Measurements from ENCODE around the gene PDE2A. TPM values are rescaled to one million over a fixed set of nuclear protein-coding genes. Genes with fewer than 3 reads are reported as not detected.

PDE2A gene
- total RNA-seq, 1 donor from 2014 or later, result 4.0 TPM

DNA sequence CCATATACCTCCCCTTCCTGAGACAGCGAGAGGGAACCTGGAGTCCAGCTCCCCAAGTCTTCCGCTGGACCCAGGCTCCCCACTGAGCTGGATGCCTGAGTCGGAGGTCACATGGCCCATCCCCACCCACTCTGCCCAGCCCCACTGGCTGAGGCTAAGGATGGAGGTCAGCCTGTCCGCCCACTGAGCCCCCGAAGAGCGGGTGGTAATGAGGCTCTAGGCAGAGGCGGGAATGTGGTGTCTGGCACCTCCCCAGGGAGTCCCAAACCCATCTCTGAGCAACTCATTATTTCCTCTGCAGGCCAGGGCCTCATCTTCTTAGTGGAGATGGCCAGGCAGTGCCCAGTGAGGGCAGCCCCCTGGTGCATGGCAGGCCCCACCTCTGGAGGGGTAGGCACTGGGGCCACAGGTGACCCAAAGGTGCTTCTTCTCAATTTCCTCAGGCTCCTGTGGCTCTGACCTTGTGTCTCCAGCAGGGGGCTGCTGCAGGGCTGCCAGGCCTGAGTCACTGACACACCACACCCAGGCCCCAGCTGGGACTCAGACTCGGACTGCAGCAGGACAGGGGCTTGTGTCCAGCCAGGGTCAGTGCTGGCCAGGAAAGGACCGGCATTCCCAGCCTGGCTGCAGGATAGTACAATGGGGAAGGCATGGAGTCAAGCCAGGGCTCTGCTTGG, 10.2 kb upstream of the PDE2A start:
- peak; percentile 43 for DNase-seq (ENCODE audit: low spot score, unreplicated experiment)
- H3K4me3 Mint-ChIP-seq (ENCODE audit: low read depth), result no peak overlapping the region
- TF ChIP-seq, protein P1, sequence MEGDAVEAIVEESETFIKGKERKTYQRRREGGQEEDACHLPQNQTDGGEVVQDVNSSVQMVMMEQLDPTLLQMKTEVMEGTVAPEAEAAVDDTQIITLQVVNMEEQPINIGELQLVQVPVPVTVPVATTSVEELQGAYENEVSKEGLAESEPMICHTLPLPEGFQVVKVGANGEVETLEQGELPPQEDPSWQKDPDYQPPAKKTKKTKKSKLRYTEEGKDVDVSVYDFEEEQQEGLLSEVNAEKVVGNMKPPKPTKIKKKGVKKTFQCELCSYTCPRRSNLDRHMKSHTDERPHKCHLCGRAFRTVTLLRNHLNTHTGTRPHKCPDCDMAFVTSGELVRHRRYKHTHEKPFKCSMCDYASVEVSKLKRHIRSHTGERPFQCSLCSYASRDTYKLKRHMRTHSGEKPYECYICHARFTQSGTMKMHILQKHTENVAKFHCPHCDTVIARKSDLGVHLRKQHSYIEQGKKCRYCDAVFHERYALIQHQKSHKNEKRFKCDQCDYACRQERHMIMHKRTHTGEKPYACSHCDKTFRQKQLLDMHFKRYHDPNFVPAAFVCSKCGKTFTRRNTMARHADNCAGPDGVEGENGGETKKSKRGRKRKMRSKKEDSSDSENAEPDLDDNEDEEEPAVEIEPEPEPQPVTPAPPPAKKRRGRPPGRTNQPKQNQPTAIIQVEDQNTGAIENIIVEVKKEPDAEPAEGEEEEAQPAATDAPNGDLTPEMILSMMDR (IDR thresholded peaks at IDR 0.05; ENCODE audit: unreplicated experiment), result peak; percentile 65
- peaks cover 7% of the 10 kb centered on the region for H3K36me3 Mint-ChIP-seq (ENCODE audit: insufficient read depth)
- H3K9me3 Mint-ChIP-seq (ENCODE audit: low read depth), result no peaks in the 10 kb centered on the region
- no peaks in the 10 kb centered on the region for H3K4me1 Mint-ChIP-seq (ENCODE audit: low read depth)
- H3K27me3 Mint-ChIP-seq, result peaks cover 13% of the 10 kb centered on the region
- no peak overlapping the region for H3K27ac Mint-ChIP-seq

DNA sequence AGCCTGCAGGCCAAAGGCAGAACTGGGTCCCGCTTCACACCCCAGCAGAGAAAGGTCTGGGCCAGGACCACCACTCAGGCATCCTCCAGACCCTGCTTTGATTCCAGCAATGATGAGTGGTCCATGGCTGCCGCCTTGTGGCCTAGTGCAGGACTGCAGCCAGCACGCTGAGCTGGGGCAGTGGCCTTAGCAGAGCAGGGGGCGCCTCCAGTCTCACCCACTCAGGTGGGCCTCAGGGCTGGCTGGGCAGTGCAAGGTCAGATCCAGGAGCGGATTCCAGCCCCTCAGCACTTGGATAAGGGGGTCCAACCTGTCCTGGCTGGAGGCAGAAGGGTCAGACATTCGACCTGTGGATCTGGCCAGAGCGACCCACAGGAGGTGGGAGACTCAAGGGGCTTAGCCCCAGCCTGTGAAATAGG, 9.6 kb upstream of the PDE2A start:
- Mint-ChIP-seq H3K4me1 (ENCODE audit: low read depth) (no peaks in the 10 kb centered on the region), H3K36me3 (ENCODE audit: insufficient read depth) (peaks cover 7% of the 10 kb centered on the region), H3K27me3 (peaks cover 18% of the 10 kb centered on the region), H3K4me3 (ENCODE audit: low read depth) (no peak overlapping the region), H3K9me3 (ENCODE audit: low read depth) (no peaks in the 10 kb centered on the region), H3K27ac (no peak overlapping the region)
- TF ChIP-seq, protein P1 (IDR thresholded peaks at IDR 0.05; ENCODE audit: unreplicated experiment), result peak; percentile 85
- DNase-seq (ENCODE audit: low spot score, unreplicated experiment), result peak; percentile 79

DNA sequence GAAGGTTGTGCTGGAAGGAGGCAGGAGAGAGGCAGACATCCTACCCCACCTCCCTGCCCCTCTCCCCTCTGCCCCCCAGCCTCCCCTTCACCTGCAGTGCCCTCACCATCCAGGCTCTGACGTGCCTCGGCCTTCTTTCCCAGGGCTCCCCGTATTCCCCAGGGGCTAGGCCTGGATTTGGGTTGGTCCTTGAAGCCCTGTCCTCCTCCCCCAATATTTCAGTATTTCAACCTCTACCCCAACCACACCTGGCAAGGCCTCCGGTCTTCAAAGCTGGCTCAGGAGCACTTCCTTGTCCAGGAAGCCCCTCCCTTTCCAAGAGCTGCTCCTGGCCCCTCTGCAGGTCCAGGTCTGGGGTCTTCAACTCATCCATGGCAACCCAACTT, 8.6 kb upstream of the PDE2A start:
- Mint-ChIP-seq H3K4me3 (ENCODE audit: low read depth) (no peak overlapping the region), H3K36me3 (ENCODE audit: insufficient read depth) (peaks cover 5% of the 10 kb centered on the region), H3K27ac (no peak overlapping the region), H3K9me3 (ENCODE audit: low read depth) (no peaks in the 10 kb centered on the region), H3K27me3 (peaks cover 27% of the 10 kb centered on the region), H3K4me1 (ENCODE audit: low read depth) (no peaks in the 10 kb centered on the region)
- DNase-seq (ENCODE audit: low spot score, unreplicated experiment), result no peak
- TF ChIP-seq, protein P1 (IDR thresholded peaks at IDR 0.05; ENCODE audit: unreplicated experiment), result no peak

DNA sequence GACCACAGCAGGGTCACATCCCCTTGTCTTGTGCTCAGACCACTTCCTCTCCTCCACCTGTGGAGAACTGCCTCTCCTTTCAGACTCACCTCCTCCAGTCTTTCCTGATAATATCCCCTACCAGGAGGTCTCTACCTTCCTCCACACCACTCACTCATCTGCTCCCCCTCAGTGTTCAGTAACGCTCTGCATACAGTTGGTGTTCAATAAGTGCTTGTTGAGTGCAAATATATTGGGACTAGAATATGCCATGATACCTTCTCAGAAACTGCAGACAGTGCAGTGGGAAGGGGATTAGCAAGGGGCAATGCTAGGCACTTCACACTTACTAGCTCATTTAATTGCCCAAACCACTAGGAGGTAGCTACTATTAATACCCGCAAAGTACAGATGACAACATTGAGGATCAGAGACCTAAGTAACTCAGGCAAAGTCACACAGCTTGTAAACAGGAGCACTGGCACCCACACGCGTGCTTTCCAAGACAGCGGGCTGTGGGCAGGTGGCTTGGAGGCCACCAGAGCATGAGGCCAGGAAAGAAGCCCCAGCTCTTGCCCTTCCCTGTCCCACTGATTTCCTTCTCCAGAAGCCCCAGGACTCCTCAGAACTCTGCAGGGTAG, 8.1 kb upstream of the PDE2A start:
- H3K27ac Mint-ChIP-seq, result peak overlapping the region; percentile 81
- H3K4me3 Mint-ChIP-seq (ENCODE audit: low read depth), result no peak overlapping the region
- TF ChIP-seq, protein P1 (IDR thresholded peaks at IDR 0.05; ENCODE audit: unreplicated experiment), result no peak
- H3K4me1 Mint-ChIP-seq (ENCODE audit: low read depth), result no peaks in the 10 kb centered on the region
- no peaks in the 10 kb centered on the region for H3K9me3 Mint-ChIP-seq (ENCODE audit: low read depth)
- H3K27me3 Mint-ChIP-seq, result peaks cover 32% of the 10 kb centered on the region
- peaks cover 5% of the 10 kb centered on the region for H3K36me3 Mint-ChIP-seq (ENCODE audit: insufficient read depth)
- DNase-seq (ENCODE audit: low spot score, unreplicated experiment), result no peak

DNA sequence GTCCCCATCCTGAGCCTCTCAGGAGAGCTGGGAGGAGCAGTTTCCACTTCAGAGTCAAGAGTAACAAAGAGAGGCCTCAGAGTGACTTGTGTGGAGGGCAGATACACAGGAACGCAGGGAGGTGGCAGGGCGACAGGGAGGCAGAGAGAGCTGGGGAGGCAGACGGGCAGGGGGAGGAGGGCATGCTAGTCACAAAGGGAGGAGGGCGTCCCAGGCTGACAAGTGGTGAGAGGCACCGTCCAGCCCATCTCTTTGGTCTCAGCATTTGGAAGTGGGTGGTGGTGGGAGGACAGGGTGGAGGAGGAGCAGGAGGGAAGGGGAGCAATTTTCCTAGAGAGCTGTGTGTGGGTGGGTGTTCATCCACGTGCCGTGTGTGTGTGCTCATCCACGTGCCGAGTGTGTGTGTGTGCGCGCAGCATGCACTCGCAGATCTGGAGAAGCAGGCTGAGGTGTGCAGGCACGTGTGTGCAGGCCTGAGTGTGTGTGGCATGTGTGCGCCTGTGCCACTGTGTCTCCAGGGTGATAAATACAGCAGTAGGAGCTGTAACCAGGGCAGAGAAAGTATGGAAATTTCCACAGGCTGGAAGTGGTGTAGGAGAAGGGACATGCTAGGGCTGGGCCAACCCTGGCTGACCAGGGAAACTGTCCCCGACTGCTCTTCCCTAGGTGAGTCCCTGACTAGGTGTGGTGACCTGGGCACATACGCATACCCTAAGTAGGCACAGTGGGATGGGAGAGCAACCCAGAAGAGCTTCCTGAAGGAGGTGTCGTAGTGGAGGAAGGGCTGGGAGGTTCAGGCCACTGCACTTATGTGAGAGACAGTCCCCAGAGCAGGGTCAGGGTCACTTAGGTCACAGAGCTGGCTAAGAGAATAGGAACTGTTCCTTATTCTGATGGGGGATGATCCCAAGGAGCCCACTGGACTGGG, 7.3 kb upstream of the PDE2A start:
- Mint-ChIP-seq H3K27ac (no peak overlapping the region), H3K9me3 (ENCODE audit: low read depth) (no peaks in the 10 kb centered on the region), H3K36me3 (ENCODE audit: insufficient read depth) (peaks cover under 1% of the 10 kb centered on the region), H3K27me3 (peaks cover 40% of the 10 kb centered on the region), H3K4me3 (ENCODE audit: low read depth) (no peak overlapping the region), H3K4me1 (ENCODE audit: low read depth) (no peaks in the 10 kb centered on the region)
- TF ChIP-seq, protein P1 (IDR thresholded peaks at IDR 0.05; ENCODE audit: unreplicated experiment), result no peak
- DNase-seq (ENCODE audit: low spot score, unreplicated experiment), result no peak

All from progenitor cell of endocrine pancreas (in vitro differentiated cells).